ENCODE data around the gene GDF10. TPM values are rescaled to one million over a fixed set of nuclear protein-coding genes. Genes with fewer than 3 reads are reported as not detected.

Gene GDF10
- total and polyA plus RNA-seq, 9 of the 15 experiments (the other 6 are each of a cell fraction or from before 2014, with no cell fraction given) = 0.03 to 0.20 (median 0.11) TPM; not detected in 6

DNA sequence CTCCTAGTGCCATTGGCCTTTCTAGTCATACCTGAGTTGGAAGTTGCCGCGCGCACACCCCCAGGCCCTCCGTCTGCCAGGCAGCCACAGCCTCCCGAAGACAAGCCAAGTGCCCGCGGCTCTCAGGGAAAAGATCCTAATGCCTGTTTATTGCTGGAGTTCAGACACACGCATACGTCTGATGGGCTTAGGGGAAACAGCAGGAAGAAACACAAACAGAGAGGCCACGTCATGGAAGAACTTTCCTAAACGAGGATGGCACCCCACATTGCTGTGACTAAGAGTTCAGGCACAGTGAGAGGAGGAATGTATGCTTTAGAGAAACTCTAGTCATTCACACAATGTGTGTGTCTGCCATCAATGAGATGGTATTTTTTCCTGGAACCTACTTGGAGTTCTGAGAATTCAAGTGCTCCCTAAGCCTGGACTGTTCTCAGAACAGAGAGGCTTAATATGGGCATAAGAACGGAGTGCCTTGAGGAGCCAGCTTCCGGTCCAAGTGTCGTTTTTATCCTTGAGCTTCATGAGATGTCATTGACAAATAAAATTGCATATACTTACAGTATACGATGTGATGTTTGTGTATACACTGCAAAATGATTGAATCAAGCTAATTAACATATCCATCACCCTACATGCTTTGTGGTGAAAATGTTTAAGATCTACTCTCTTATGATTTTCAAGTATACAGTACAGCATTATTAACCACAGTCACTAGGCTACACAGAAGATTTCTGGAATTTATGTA lies 36.6 kb downstream of the GDF10 start (continued):
- peak; percentile 77 for TF ChIP-seq NCOR1 (IDR thresholded peaks at IDR 0.05)
- no peak for TF ChIP-seq SREBF1 (IDR thresholded peaks at IDR 0.05; ENCODE audit: borderline replicate concordance, low read depth, low read length)
- TF ChIP-seq, protein P1, sequence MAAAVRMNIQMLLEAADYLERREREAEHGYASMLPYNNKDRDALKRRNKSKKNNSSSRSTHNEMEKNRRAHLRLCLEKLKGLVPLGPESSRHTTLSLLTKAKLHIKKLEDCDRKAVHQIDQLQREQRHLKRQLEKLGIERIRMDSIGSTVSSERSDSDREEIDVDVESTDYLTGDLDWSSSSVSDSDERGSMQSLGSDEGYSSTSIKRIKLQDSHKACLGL (CRISPR knock-in tag; IDR thresholded peaks at IDR 0.05; ENCODE audit: borderline replicate concordance, poor library complexity, severe bottlenecking) = no peak
- no peak for TF ChIP-seq ZBED1 (IDR thresholded peaks at IDR 0.05)
- TF ChIP-seq KAT8 (IDR thresholded peaks at IDR 0.05; ENCODE audit: low read depth) = no peak
- TF ChIP-seq, protein P2, sequence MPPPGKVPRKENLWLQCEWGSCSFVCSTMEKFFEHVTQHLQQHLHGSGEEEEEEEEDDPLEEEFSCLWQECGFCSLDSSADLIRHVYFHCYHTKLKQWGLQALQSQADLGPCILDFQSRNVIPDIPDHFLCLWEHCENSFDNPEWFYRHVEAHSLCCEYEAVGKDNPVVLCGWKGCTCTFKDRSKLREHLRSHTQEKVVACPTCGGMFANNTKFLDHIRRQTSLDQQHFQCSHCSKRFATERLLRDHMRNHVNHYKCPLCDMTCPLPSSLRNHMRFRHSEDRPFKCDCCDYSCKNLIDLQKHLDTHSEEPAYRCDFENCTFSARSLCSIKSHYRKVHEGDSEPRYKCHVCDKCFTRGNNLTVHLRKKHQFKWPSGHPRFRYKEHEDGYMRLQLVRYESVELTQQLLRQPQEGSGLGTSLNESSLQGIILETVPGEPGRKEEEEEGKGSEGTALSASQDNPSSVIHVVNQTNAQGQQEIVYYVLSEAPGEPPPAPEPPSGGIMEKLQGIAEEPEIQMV (tag; conservative IDR thresholded peaks at IDR 0.05; ENCODE audit: low read depth) = 0 out of 2 replicates have a peak, but pooled peaks have one; percentile 52
- TF ChIP-seq, protein P3, sequence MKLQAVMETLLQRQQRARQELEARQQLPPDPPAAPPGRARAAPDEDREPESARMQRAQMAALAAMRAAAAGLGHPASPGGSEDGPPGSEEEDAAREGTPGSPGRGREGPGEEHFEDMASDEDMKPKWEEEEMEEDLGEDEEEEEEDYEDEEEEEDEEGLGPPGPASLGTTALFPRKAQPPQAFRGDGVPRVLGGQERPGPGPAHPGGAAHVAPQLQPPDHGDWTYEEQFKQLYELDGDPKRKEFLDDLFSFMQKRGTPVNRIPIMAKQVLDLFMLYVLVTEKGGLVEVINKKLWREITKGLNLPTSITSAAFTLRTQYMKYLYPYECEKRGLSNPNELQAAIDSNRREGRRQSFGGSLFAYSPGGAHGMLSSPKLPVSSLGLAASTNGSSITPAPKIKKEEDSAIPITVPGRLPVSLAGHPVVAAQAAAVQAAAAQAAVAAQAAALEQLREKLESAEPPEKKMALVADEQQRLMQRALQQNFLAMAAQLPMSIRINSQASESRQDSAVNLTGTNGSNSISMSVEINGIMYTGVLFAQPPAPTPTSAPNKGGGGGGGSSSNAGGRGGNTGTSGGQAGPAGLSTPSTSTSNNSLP (IDR thresholded peaks at IDR 0.05; ENCODE audit: borderline replicate concordance, low read depth, low read length) = no peak
- TF ChIP-seq ZNF445 (CRISPR knock-in tag; IDR thresholded peaks at IDR 0.05; ENCODE audit: low read depth) = no peak
- TF ChIP-seq, protein P4, sequence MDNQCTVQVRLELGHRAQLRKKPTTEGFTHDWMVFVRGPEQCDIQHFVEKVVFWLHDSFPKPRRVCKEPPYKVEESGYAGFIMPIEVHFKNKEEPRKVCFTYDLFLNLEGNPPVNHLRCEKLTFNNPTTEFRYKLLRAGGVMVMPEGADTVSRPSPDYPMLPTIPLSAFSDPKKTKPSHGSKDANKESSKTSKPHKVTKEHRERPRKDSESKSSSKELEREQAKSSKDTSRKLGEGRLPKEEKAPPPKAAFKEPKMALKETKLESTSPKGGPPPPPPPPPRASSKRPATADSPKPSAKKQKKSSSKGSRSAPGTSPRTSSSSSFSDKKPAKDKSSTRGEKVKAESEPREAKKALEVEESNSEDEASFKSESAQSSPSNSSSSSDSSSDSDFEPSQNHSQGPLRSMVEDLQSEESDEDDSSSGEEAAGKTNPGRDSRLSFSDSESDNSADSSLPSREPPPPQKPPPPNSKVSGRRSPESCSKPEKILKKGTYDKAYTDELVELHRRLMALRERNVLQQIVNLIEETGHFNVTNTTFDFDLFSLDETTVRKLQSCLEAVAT (IDR thresholded peaks at IDR 0.05) = peak in 1 of 2 experiments; percentile 51; a peak in 1 of 4 replicates
- TF ChIP-seq CBFA2T2 (conservative IDR thresholded peaks at IDR 0.05) = peak; percentile 60
- TF ChIP-seq, protein P5, sequence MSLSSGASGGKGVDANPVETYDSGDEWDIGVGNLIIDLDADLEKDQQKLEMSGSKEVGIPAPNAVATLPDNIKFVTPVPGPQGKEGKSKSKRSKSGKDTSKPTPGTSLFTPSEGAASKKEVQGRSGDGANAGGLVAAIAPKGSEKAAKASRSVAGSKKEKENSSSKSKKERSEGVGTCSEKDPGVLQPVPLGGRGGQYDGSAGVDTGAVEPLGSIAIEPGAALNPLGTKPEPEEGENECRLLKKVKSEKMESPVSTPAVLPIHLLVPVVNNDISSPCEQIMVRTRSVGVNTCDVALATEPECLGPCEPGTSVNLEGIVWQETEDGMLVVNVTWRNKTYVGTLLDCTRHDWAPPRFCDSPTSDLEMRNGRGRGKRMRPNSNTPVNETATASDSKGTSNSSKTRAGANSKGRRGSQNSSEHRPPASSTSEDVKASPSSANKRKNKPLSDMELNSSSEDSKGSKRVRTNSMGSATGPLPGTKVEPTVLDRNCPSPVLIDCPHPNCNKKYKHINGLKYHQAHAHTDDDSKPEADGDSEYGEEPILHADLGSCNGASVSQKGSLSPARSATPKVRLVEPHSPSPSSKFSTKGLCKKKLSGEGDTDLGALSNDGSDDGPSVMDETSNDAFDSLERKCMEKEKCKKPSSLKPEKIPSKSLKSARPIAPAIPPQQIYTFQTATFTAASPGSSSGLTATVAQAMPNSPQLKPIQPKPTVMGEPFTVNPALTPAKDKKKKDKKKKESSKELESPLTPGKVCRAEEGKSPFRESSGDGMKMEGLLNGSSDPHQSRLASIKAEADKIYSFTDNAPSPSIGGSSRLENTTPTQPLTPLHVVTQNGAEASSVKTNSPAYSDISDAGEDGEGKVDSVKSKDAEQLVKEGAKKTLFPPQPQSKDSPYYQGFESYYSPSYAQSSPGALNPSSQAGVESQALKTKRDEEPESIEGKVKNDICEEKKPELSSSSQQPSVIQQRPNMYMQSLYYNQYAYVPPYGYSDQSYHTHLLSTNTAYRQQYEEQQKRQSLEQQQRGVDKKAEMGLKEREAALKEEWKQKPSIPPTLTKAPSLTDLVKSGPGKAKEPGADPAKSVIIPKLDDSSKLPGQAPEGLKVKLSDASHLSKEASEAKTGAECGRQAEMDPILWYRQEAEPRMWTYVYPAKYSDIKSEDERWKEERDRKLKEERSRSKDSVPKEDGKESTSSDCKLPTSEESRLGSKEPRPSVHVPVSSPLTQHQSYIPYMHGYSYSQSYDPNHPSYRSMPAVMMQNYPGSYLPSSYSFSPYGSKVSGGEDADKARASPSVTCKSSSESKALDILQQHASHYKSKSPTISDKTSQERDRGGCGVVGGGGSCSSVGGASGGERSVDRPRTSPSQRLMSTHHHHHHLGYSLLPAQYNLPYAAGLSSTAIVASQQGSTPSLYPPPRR (CRISPR knock-in tag; IDR thresholded peaks at IDR 0.05; ENCODE audit: borderline replicate concordance) = no peak
- no peak for TF ChIP-seq ARID2 (IDR thresholded peaks at IDR 0.05)

Measured in K562 (cell line).